Activated B cell treated with CpG ODN at 0.5 μM for 24 hours (primary cell): ENCODE measurements around the gene GALR3. TPM values are rescaled to one million over a fixed set of nuclear protein-coding genes. Genes with fewer than 3 reads are reported as not detected.
"Not testable (repeated sequence)": the region's sequence is repeated elsewhere in the genome, so short reads cannot be mapped to it uniquely, and the experiment has no call there.

Source experiments
- ATAC-seq: fragments of 200-7000 bp; cut with Tn5 transposase; one replicate; pipeline ENCODE4 v1.10.0; 2021; ENCODE audit warnings: low read depth, mild to moderate bottlenecking, moderate library complexity
- CTCF ChIA-PET: fragments of 350-600 bp; sonication (Branson Sonifier 250); formaldehyde crosslinking; loops from one replicate; lab custom pipeline; 2021; ENCODE audit warnings: antibody characterized with exemption; lab: Charles Lee
- POLR2A ChIA-PET: fragments of 350-600 bp; sonication (Branson Sonifier 250); formaldehyde crosslinking; loops from one replicate; lab custom pipeline; 2021; ENCODE audit warnings: antibody characterized with exemption; lab: Charles Lee
- DNase-seq: peaks from one replicate; pipeline ENCODE4 v3.0.0; 2022
- H3K27ac Mint-ChIP-seq: one replicate; pipeline ENCODE4 v1.8.0; 2020; ENCODE audit warnings: mixed read lengths
- H3K27me3 Mint-ChIP-seq: one replicate; pipeline ENCODE4 v1.8.0; 2021; ENCODE audit warnings: mixed read lengths
- H3K36me3 Mint-ChIP-seq: one replicate; pipeline ENCODE4 v1.8.0; 2021; ENCODE audit warnings: low read depth, mixed read lengths
- H3K4me1 Mint-ChIP-seq: one replicate; pipeline ENCODE4 v1.8.0; 2021; ENCODE audit warnings: mixed read lengths
- H3K4me3 Mint-ChIP-seq: one replicate; pipeline ENCODE4 v1.8.0; 2020; ENCODE audit warnings: mild to moderate bottlenecking, mixed read lengths
- H3K9me3 Mint-ChIP-seq: one replicate; pipeline ENCODE4 v1.8.0; 2020; ENCODE audit warnings: mixed read lengths
- intact Hi-C: fragments of 100-400 bp; cut with micrococcal nuclease; formaldehyde crosslinking; loops from one replicate; pipeline ENCODE4 v1.15.1; 2024
- total RNA-seq: library from RNA; stranded (reverse); gene quantifications from 2 replicates; pipeline ENCODE4 v1.2.3, GENCODE V29; 2022
- TF ChIP-seq, protein P1 (sequence below): fragments of 200-600 bp; IDR thresholded peaks from one replicate; pipeline ENCODE4 v1.8.0; 2022; ENCODE audit warnings: antibody characterized with exemption, mild to moderate bottlenecking

GALR3 gene
- total RNA-seq, 1 donor from 2014 or later: not detected

GRCh38 chr22:37784829-37785495 is 38.2 kb upstream of the GALR3 start:
- H3K27me3 Mint-ChIP-seq: peaks cover 4% of the 10 kb centered on the region
- ATAC-seq (no peak), DNase-seq (no peak)
- no peaks in the 10 kb centered on the region for H3K4me1 Mint-ChIP-seq
- no peaks in the 10 kb centered on the region for H3K36me3 Mint-ChIP-seq
- H3K27ac Mint-ChIP-seq: no peak overlapping the region
- ChIA-PET CTCF (no interaction called here), POLR2A (no interaction called here)
- no peaks in the 10 kb centered on the region for H3K9me3 Mint-ChIP-seq
- no peak overlapping the region for H3K4me3 Mint-ChIP-seq
- TF ChIP-seq, protein P1, sequence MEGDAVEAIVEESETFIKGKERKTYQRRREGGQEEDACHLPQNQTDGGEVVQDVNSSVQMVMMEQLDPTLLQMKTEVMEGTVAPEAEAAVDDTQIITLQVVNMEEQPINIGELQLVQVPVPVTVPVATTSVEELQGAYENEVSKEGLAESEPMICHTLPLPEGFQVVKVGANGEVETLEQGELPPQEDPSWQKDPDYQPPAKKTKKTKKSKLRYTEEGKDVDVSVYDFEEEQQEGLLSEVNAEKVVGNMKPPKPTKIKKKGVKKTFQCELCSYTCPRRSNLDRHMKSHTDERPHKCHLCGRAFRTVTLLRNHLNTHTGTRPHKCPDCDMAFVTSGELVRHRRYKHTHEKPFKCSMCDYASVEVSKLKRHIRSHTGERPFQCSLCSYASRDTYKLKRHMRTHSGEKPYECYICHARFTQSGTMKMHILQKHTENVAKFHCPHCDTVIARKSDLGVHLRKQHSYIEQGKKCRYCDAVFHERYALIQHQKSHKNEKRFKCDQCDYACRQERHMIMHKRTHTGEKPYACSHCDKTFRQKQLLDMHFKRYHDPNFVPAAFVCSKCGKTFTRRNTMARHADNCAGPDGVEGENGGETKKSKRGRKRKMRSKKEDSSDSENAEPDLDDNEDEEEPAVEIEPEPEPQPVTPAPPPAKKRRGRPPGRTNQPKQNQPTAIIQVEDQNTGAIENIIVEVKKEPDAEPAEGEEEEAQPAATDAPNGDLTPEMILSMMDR: no peak
- intact Hi-C loops: no loop called here

DNA sequence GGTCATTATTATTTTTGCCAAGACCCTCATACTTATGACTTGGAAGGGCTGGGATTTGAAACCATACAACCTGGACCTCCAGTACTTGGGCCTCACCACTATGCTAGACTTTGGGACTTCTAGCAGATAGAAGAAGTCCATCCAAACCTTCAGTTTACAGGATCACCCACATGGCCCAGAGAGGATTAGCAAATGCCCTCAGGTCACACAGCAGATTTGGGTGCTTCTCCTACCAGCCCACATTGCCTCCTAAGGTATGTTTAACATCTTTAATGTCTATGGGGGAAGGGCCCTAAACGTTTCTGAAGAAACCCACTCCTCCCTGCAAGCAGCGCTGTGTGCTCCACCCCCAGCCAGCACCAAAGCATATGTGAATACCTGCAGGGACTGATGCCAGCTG is 32.9 kb upstream of the GALR3 start:
- no peak overlapping the region for H3K27ac Mint-ChIP-seq
- no peaks in the 10 kb centered on the region for H3K36me3 Mint-ChIP-seq
- DNase-seq (no peak), ATAC-seq (no peak)
- POLR2A ChIA-PET: no interaction called here
- CTCF ChIA-PET: no interaction called here
- TF ChIP-seq, protein P1: no peak
- intact Hi-C loops: no loop called here
- H3K4me3 Mint-ChIP-seq: no peak overlapping the region
- H3K4me1 Mint-ChIP-seq: no peaks in the 10 kb centered on the region
- H3K9me3 Mint-ChIP-seq: no peaks in the 10 kb centered on the region
- peaks cover 2% of the 10 kb centered on the region for H3K27me3 Mint-ChIP-seq

DNA sequence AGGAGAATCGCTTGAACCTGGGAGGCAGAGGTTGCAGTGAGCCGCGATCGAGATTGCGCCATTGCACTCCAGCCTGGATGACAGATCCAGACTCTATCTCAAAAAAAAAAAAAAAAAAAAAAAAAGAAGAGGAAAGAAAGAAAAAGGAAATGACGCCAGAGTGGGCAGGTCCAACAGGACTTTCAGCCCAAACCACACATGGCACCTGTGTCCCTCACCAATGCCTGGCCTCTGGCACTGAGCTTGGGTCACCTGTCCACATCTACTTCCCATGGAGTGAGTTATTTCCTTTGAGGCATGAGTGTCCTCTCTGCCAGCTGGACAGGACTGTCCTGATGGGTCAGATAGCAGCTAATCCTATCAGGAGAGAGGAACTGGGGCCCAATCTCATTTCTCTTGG is 30.7 kb upstream of the GALR3 start:
- CTCF ChIA-PET: no interaction called here
- TF ChIP-seq, protein P1: no peak
- Mint-ChIP-seq H3K4me1 (no peaks in the 10 kb centered on the region), H3K4me3 (no peak overlapping the region), H3K27me3 (no peaks in the 10 kb centered on the region), H3K27ac (no peak overlapping the region), H3K36me3 (no peaks in the 10 kb centered on the region), H3K9me3 (no peaks in the 10 kb centered on the region)
- POLR2A ChIA-PET: interaction anchor here (0.6 kb wide), 1 partner anchor 185 kb away, joined by 5 read pairs; no protein-coding TSS in a partner anchor
- intact Hi-C loops: no loop called here
- ATAC-seq (no peak), DNase-seq (no peak)

GRCh38 chr22:37794376-37794775 is 28.8 kb upstream of the GALR3 start:
- no peak overlapping the region for H3K4me3 Mint-ChIP-seq
- DNase-seq (no peak), ATAC-seq (no peak)
- H3K27me3 Mint-ChIP-seq: peaks cover 2% of the 10 kb centered on the region
- ChIA-PET CTCF (no interaction called here), POLR2A (no interaction called here)
- intact Hi-C loops: no loop called here
- H3K9me3 Mint-ChIP-seq: no peaks in the 10 kb centered on the region
- no peaks in the 10 kb centered on the region for H3K36me3 Mint-ChIP-seq
- H3K27ac Mint-ChIP-seq: no peak overlapping the region
- peaks cover 7% of the 10 kb centered on the region for H3K4me1 Mint-ChIP-seq
- TF ChIP-seq, protein P1: no peak

- Mint-ChIP-seq H3K36me3 (no peaks in the 10 kb centered on the region), H3K27me3 (peaks cover 5% of the 10 kb centered on the region), H3K9me3 (no peaks in the 10 kb centered on the region), H3K27ac (no peak overlapping the region), H3K4me3 (no peak overlapping the region), H3K4me1 (peaks cover 7% of the 10 kb centered on the region)
- CTCF ChIA-PET: interaction anchor here (1.2 kb wide), 1 partner anchor 67 kb away, joined by 3 read pairs; no protein-coding TSS in a partner anchor
- intact Hi-C loops: no loop called here
- DNase-seq (no peak), ATAC-seq (no peak)
- TF ChIP-seq, protein P1: no peak
- POLR2A ChIA-PET: no interaction called here
Measured at GRCh38 chr22:37796079-37796478, 27.1 kb upstream of the GALR3 start.

DNA sequence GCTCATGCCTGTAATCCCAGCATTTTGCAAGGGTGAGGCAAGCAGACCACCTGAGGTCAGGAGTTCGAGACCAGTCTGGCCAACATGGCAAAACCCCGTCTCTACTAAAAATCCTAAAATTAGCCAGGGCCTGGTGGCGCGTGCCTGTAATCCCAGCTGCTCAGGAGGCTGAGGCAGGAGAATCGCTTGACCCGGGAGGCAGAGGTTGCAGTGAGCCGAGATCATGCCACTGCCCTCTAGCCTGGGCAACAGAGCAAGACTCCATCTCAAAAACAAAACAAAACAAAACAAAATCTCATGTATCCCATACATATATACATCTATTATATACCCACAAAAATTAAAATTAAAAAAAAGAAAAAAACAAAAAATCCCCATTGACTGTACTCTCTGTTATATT is 25.9 kb upstream of the GALR3 start:
- CTCF ChIA-PET, H3K4me3 Mint-ChIP-seq, H3K4me1 Mint-ChIP-seq, POLR2A ChIA-PET, H3K36me3 Mint-ChIP-seq, DNase-seq, ATAC-seq, H3K9me3 Mint-ChIP-seq, H3K27ac Mint-ChIP-seq, H3K27me3 Mint-ChIP-seq, intact Hi-C loops: not testable (repeated sequence)
